ENCODE results near the gene UNC13B. TPM values are rescaled to one million over a fixed set of nuclear protein-coding genes. Genes with fewer than 3 reads are reported as not detected.

UNC13B gene
- total RNA-seq, 2 donors from 2014 or later = 1.00 to 1.1 TPM

GRCh38 chr9:35350827-35351549 is 189.2 kb downstream of the UNC13B start:
- no peaks in the 10 kb centered on the region for H3K9me3 Mint-ChIP-seq
- H3K27ac Mint-ChIP-seq = no peak overlapping the region
- DNase-seq (ENCODE audit: low spot score) = no peak
- H3K27me3 Mint-ChIP-seq = peaks cover 8% of the 10 kb centered on the region in 2 donors
- no peak for ATAC-seq
- H3K36me3 Mint-ChIP-seq = no peaks in the 10 kb centered on the region
- H3K4me1 Mint-ChIP-seq (ENCODE audit: low read depth in 2 of 2) = no peaks in the 10 kb centered on the region
- no peak overlapping the region for H3K4me3 Mint-ChIP-seq

- Mint-ChIP-seq H3K27me3 (peaks cover 11 to 13% of the 10 kb centered on the region in 2 donors), H3K36me3 (no peaks in the 10 kb centered on the region), H3K4me1 (ENCODE audit: low read depth in 2 of 2) (no peaks in the 10 kb centered on the region), H3K27ac (no peak overlapping the region), H3K4me3 (no peak overlapping the region), H3K9me3 (no peaks in the 10 kb centered on the region)
- ATAC-seq (no peak), DNase-seq (ENCODE audit: low spot score) (no peak)
These were observed 192.0 kb downstream of the UNC13B start for GRCh38 chr9:35353731-35354365.

GRCh38 chr9:35355939-35356338 is 194.1 kb downstream of the UNC13B start:
- Mint-ChIP-seq H3K27ac (no peak overlapping the region), H3K9me3 (no peaks in the 10 kb centered on the region), H3K36me3 (no peaks in the 10 kb centered on the region), H3K4me3 (no peak overlapping the region), H3K4me1 (ENCODE audit: low read depth in 2 of 2) (no peaks in the 10 kb centered on the region), H3K27me3 (peaks cover 21 to 25% of the 10 kb centered on the region in 2 donors)
- DNase-seq (ENCODE audit: low spot score) (no peak), ATAC-seq (peak; percentile 36 to 67)

- Mint-ChIP-seq H3K27ac (no peak overlapping the region), H3K36me3 (no peaks in the 10 kb centered on the region), H3K9me3 (no peaks in the 10 kb centered on the region), H3K4me3 (no peak overlapping the region), H3K4me1 (ENCODE audit: low read depth in 2 of 2) (no peaks in the 10 kb centered on the region), H3K27me3 (peaks cover 18 to 24% of the 10 kb centered on the region in 2 donors)
- no peak for ATAC-seq
- no peak for DNase-seq (ENCODE audit: low spot score)
These were observed 195.3 kb downstream of the UNC13B start for GRCh38 chr9:35357116-35357515.

DNA sequence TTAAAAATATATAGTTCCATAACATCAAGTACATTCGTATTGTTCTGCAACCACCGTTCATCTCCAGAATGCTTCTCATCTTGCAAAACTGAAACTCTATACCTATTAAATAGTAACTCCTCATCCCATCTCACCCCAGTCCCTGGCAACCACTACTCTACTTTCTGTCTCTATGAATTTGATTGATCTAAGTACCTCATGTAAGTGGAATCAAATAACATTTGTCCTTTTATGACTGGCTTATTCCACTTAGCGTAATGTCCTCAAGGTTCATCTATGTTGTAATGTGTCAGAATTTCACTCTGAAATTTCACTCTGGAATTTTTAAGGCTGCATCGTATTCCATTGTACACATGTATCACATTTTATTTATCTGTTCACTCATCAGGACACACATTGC is 196.0 kb downstream of the UNC13B start:
- H3K27me3 Mint-ChIP-seq = peaks cover 15 to 17% of the 10 kb centered on the region in 2 donors
- H3K4me1 Mint-ChIP-seq (ENCODE audit: low read depth in 2 of 2) = no peaks in the 10 kb centered on the region
- no peaks in the 10 kb centered on the region for H3K9me3 Mint-ChIP-seq
- H3K27ac Mint-ChIP-seq = no peak overlapping the region
- no peaks in the 10 kb centered on the region for H3K36me3 Mint-ChIP-seq
- DNase-seq (ENCODE audit: low spot score) = no peak
- H3K4me3 Mint-ChIP-seq = no peak overlapping the region
- no peak for ATAC-seq

GRCh38 chr9:35364817-35365585 is 203.2 kb downstream of the UNC13B start:
- Mint-ChIP-seq H3K9me3 (no peaks in the 10 kb centered on the region), H3K36me3 (no peaks in the 10 kb centered on the region), H3K27ac (no peak overlapping the region), H3K27me3 (peaks cover 0 to 6% of the 10 kb centered on the region in 2 donors), H3K4me3 (no peak overlapping the region), H3K4me1 (ENCODE audit: low read depth in 2 of 2) (no peaks in the 10 kb centered on the region)
- DNase-seq (ENCODE audit: low spot score) (no peak), ATAC-seq (peak; percentile 10 to 45)

GRCh38 chr9:35366627-35367026 is 204.8 kb downstream of the UNC13B start:
- DNase-seq (ENCODE audit: low spot score) (no peak), ATAC-seq (no peak)
- no peaks in the 10 kb centered on the region for H3K36me3 Mint-ChIP-seq
- no peak overlapping the region for H3K27ac Mint-ChIP-seq
- H3K9me3 Mint-ChIP-seq = no peaks in the 10 kb centered on the region
- peaks cover 3 to 11% of the 10 kb centered on the region in 2 donors for H3K27me3 Mint-ChIP-seq
- no peak overlapping the region for H3K4me3 Mint-ChIP-seq
- H3K4me1 Mint-ChIP-seq (ENCODE audit: low read depth in 2 of 2) = no peaks in the 10 kb centered on the region

GRCh38 chr9:35367451-35367850 is 205.6 kb downstream of the UNC13B start:
- H3K27ac Mint-ChIP-seq = no peak overlapping the region
- no peaks in the 10 kb centered on the region for H3K4me1 Mint-ChIP-seq (ENCODE audit: low read depth in 2 of 2)
- no peak for DNase-seq (ENCODE audit: low spot score)
- ATAC-seq = no peak
- H3K4me3 Mint-ChIP-seq = no peak overlapping the region
- H3K9me3 Mint-ChIP-seq = no peaks in the 10 kb centered on the region
- H3K36me3 Mint-ChIP-seq = no peaks in the 10 kb centered on the region
- peaks cover 3 to 14% of the 10 kb centered on the region in 2 donors for H3K27me3 Mint-ChIP-seq

GRCh38 chr9:35370241-35370640 is 208.4 kb downstream of the UNC13B start:
- no peak overlapping the region for H3K27ac Mint-ChIP-seq
- no peaks in the 10 kb centered on the region for H3K9me3 Mint-ChIP-seq
- peaks cover 3 to 14% of the 10 kb centered on the region in 2 donors for H3K27me3 Mint-ChIP-seq
- no peaks in the 10 kb centered on the region for H3K36me3 Mint-ChIP-seq
- H3K4me3 Mint-ChIP-seq = no peak overlapping the region
- no peak for ATAC-seq
- H3K4me1 Mint-ChIP-seq (ENCODE audit: low read depth in 2 of 2) = no peaks in the 10 kb centered on the region
- no peak for DNase-seq (ENCODE audit: low spot score)

- ATAC-seq (no peak), DNase-seq (ENCODE audit: low spot score) (no peak)
- H3K27ac Mint-ChIP-seq = no peak overlapping the region
- no peaks in the 10 kb centered on the region for H3K36me3 Mint-ChIP-seq
- H3K4me1 Mint-ChIP-seq (ENCODE audit: low read depth in 2 of 2) = no peaks in the 10 kb centered on the region
- H3K4me3 Mint-ChIP-seq = no peak overlapping the region
- H3K9me3 Mint-ChIP-seq = no peaks in the 10 kb centered on the region
- peaks cover 3 to 8% of the 10 kb centered on the region in 2 donors for H3K27me3 Mint-ChIP-seq
These were observed 212.6 kb downstream of the UNC13B start for GRCh38 chr9:35374436-35374835.

DNA sequence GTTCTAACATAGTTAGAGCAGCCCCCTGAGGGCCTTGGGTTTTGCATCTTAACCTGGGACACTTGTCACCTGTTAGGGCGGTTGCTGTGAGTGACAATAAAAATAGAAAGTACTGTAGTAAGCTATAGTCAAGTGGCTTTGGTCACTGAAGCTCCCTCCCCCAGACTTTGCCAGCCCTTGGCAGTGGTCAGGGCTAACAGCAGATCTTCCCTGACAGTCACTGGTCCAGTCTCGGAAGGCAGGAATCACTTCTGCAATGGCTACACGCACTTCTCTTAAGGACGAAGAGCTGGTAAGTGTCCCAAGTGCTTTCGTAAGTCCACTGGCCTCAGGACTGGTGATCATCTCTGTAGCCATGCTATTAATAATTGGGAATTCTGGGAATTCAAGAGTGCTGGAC is 213.1 kb downstream of the UNC13B start:
- ATAC-seq = no peak
- Mint-ChIP-seq H3K27ac (no peak overlapping the region), H3K4me3 (no peak overlapping the region), H3K36me3 (no peaks in the 10 kb centered on the region), H3K9me3 (no peaks in the 10 kb centered on the region), H3K4me1 (ENCODE audit: low read depth in 2 of 2) (no peaks in the 10 kb centered on the region), H3K27me3 (peaks cover 3 to 8% of the 10 kb centered on the region in 2 donors)
- no peak for DNase-seq (ENCODE audit: low spot score)

DNA sequence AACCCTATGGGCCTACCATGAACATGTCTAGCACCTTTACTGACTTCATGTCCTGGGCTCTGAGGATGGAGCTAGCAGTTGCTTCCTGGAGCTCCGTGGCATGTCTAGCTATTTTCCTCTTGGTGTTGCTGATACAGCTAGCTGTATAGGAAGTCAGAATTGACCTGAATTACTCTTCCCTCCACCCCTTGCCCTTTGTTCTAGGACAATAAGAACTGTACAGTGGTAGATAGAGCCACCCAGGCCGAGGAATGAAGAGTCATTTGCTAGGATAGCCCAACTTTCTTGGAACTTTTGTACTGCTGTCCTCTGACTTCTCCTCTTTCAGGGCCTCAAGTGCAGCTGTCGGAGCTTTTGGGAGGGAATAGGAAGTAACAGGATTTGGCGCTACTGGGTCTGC is 218.2 kb downstream of the UNC13B start:
- Mint-ChIP-seq H3K9me3 (no peaks in the 10 kb centered on the region), H3K4me3 (no peak overlapping the region), H3K27me3 (peaks cover 2 to 5% of the 10 kb centered on the region in 2 donors), H3K27ac (no peak overlapping the region), H3K4me1 (ENCODE audit: low read depth in 2 of 2) (no peaks in the 10 kb centered on the region), H3K36me3 (no peaks in the 10 kb centered on the region)
- ATAC-seq = no peak
- DNase-seq (ENCODE audit: low spot score) = no peak

GRCh38 chr9:35380619-35381018 is 218.8 kb downstream of the UNC13B start:
- DNase-seq (ENCODE audit: low spot score) (no peak), ATAC-seq (no peak)
- Mint-ChIP-seq H3K9me3 (no peaks in the 10 kb centered on the region), H3K27ac (no peak overlapping the region), H3K36me3 (no peaks in the 10 kb centered on the region), H3K27me3 (peaks cover 7 to 9% of the 10 kb centered on the region in 2 donors), H3K4me1 (ENCODE audit: low read depth in 2 of 2) (no peaks in the 10 kb centered on the region), H3K4me3 (no peak overlapping the region)

- Mint-ChIP-seq H3K9me3 (no peaks in the 10 kb centered on the region), H3K36me3 (no peaks in the 10 kb centered on the region), H3K27ac (no peak overlapping the region), H3K27me3 (peaks cover 7 to 16% of the 10 kb centered on the region in 2 donors), H3K4me1 (ENCODE audit: low read depth in 2 of 2) (no peaks in the 10 kb centered on the region), H3K4me3 (no peak overlapping the region)
- DNase-seq (ENCODE audit: low spot score) (no peak), ATAC-seq (no peak)
These were observed 223.2 kb downstream of the UNC13B start for GRCh38 chr9:35385042-35385441.
